Measurements from ENCODE around the gene GUCD1.

GRCh38 chr22:24554313-24555164 lies at the start of gene GUCD1:
- no peak for TF ChIP-seq EZH2phosphoT487 (IDR thresholded peaks at IDR 0.05; ENCODE audit: borderline replicate concordance, low read depth, low read length)
- TF ChIP-seq CTCF (conservative IDR thresholded peaks at IDR 0.05; ENCODE audit: low read length): no peak

All from OCI-LY7 (cell line).